GM23338 (cell line): ENCODE measurements around the gene GATA1.
A peak's percentile ranks its signal among the peaks of the same experiment; 100 is the strongest.

Source experiments
- CREB1 ChIP-seq: fragments of 250-450 bp; sonication (Bioruptor Pico); IDR thresholded peaks from 2 replicates; pipeline ENCODE4 v1.5.0; 2020; ENCODE audit warnings: low read depth, mild to moderate bottlenecking, moderate library complexity
- EZH2 ChIP-seq: fragments of 200-600 bp; sonication (generic); IDR thresholded peaks from one replicate; pipeline ENCODE4 v1.8.0; 2017; ENCODE audit warnings: antibody characterized with exemption, mild to moderate bottlenecking, low read depth; ENCODE audit not compliant: unreplicated experiment
- EZH2phosphoT487 ChIP-seq: fragments of 200-600 bp; sonication (generic); IDR thresholded peaks from one replicate; pipeline ENCODE4 v1.8.1; 2018; ENCODE audit warnings: antibody characterized with exemption; ENCODE audit not compliant: unreplicated experiment
- JUNB ChIP-seq: IDR thresholded peaks from one replicate; pipeline ENCODE4 v1.6.1; 2016; ENCODE audit warnings: antibody characterized with exemption; ENCODE audit not compliant: unreplicated experiment
- POLR2AphosphoS5 ChIP-seq: IDR thresholded peaks from 2 replicates; pipeline ENCODE4 v1.6.1; 2016; ENCODE audit warnings: antibody characterized with exemption, low read depth
- ZNF114 ChIP-seq: fragments of 250-450 bp; sonication (Bioruptor Pico); IDR thresholded peaks from 2 replicates; pipeline ENCODE4 v1.5.0; 2020; ENCODE audit warnings: mild to moderate bottlenecking, moderate library complexity
- TF ChIP-seq, protein P1 (sequence below): IDR thresholded peaks from one replicate; pipeline ENCODE4 v1.6.1; 2018; ENCODE audit warnings: antibody characterized with exemption; ENCODE audit not compliant: unreplicated experiment
- TF ChIP-seq, protein P2 (sequence below), 2 experiments: fragments of 200-600 bp in 1 of 2; sonication (generic) in 1 of 2; conservative IDR thresholded peaks; 2 replicates each; pipeline versions ENCODE4 v1.5.1 to v1.6.1; 2016 to 2017; ENCODE audit warnings: antibody characterized with exemption in 2 of 2, low read depth in 2 of 2, mild to moderate bottlenecking in 2 of 2, moderate library complexity in 1 of 2

DNA sequence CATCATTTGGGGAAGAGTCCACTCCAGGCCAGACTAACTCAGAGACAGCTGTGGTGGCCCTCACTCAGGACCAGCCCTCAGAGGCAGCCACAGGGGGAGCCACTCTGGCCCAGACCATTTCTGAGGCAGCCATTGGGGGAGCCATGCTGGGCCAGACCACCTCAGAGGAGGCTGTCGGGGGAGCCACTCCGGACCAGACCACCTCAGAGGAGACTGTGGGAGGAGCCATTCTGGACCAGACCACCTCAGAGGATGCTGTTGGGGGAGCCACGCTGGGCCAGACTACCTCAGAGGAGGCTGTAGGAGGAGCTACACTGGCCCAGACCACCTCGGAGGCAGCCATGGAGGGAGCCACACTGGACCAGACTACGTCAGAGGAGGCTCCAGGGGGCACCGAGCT, 36.7 kb downstream of the GATA1 start:
- TF ChIP-seq, protein P1, sequence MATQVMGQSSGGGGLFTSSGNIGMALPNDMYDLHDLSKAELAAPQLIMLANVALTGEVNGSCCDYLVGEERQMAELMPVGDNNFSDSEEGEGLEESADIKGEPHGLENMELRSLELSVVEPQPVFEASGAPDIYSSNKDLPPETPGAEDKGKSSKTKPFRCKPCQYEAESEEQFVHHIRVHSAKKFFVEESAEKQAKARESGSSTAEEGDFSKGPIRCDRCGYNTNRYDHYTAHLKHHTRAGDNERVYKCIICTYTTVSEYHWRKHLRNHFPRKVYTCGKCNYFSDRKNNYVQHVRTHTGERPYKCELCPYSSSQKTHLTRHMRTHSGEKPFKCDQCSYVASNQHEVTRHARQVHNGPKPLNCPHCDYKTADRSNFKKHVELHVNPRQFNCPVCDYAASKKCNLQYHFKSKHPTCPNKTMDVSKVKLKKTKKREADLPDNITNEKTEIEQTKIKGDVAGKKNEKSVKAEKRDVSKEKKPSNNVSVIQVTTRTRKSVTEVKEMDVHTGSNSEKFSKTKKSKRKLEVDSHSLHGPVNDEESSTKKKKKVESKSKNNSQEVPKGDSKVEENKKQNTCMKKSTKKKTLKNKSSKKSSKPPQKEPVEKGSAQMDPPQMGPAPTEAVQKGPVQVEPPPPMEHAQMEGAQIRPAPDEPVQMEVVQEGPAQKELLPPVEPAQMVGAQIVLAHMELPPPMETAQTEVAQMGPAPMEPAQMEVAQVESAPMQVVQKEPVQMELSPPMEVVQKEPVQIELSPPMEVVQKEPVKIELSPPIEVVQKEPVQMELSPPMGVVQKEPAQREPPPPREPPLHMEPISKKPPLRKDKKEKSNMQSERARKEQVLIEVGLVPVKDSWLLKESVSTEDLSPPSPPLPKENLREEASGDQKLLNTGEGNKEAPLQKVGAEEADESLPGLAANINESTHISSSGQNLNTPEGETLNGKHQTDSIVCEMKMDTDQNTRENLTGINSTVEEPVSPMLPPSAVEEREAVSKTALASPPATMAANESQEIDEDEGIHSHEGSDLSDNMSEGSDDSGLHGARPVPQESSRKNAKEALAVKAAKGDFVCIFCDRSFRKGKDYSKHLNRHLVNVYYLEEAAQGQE = no peak
- TF ChIP-seq, protein P2, sequence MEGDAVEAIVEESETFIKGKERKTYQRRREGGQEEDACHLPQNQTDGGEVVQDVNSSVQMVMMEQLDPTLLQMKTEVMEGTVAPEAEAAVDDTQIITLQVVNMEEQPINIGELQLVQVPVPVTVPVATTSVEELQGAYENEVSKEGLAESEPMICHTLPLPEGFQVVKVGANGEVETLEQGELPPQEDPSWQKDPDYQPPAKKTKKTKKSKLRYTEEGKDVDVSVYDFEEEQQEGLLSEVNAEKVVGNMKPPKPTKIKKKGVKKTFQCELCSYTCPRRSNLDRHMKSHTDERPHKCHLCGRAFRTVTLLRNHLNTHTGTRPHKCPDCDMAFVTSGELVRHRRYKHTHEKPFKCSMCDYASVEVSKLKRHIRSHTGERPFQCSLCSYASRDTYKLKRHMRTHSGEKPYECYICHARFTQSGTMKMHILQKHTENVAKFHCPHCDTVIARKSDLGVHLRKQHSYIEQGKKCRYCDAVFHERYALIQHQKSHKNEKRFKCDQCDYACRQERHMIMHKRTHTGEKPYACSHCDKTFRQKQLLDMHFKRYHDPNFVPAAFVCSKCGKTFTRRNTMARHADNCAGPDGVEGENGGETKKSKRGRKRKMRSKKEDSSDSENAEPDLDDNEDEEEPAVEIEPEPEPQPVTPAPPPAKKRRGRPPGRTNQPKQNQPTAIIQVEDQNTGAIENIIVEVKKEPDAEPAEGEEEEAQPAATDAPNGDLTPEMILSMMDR (conservative IDR thresholded peaks at IDR 0.05; ENCODE audit: low read depth in 2 of 2) = 0 out of 4 replicates have a peak, but pooled peaks of 1 of the 2 experiments have one; percentile 6
- TF ChIP-seq EZH2 (no peak), POLR2AphosphoS5 (no peak), EZH2phosphoT487 (no peak), CREB1 (CRISPR knock-in tag) (no peak), JUNB (no peak), ZNF114 (no peak)
